Iris pigment epithelial cell (primary cell): ENCODE data around the gene FUT7.

Experiments used
- DNase-seq: peaks from one replicate; pipeline ENCODE4 v3.0.0-alpha.2; 2011; ENCODE audit warnings: low read depth

Gene FUT7

GRCh38 chr9:137018761-137019559 lies 12.9 kb downstream of the FUT7 start:
- DNase-seq = no peak

GRCh38 chr9:137017791-137018497 lies 13.9 kb downstream of the FUT7 start:
- no peak for DNase-seq

- DNase-seq = no peak
Observed at GRCh38 chr9:137017071-137017470, 14.8 kb downstream of the FUT7 start.

GRCh38 chr9:137016436-137016835 lies 15.5 kb downstream of the FUT7 start:
- no peak for DNase-seq

- DNase-seq = no peak
Observed at GRCh38 chr9:137015976-137016375, 15.9 kb downstream of the FUT7 start.

GRCh38 chr9:137015540-137015930 lies 16.4 kb downstream of the FUT7 start:
- no peak for DNase-seq

- no peak for DNase-seq
Observed at GRCh38 chr9:137014776-137015539, 16.9 kb downstream of the FUT7 start.

- DNase-seq = no peak
Observed at GRCh38 chr9:137014166-137014565, 17.7 kb downstream of the FUT7 start.

GRCh38 chr9:137013571-137013940 lies 18.3 kb downstream of the FUT7 start:
- no peak for DNase-seq

- DNase-seq = no peak
Observed at GRCh38 chr9:137012694-137013570, 19.0 kb downstream of the FUT7 start.

GRCh38 chr9:137011907-137012675 lies 19.8 kb downstream of the FUT7 start:
- no peak for DNase-seq

GRCh38 chr9:137011156-137011555 lies 20.7 kb downstream of the FUT7 start:
- no peak for DNase-seq

GRCh38 chr9:137009938-137010732 lies 21.8 kb downstream of the FUT7 start:
- DNase-seq = no peak

- no peak for DNase-seq
Observed at GRCh38 chr9:137009217-137009616, 22.7 kb downstream of the FUT7 start.

- no peak for DNase-seq
Observed at GRCh38 chr9:137008312-137008711, 23.6 kb downstream of the FUT7 start.

GRCh38 chr9:137007816-137008270 lies 24.0 kb downstream of the FUT7 start:
- no peak for DNase-seq

GRCh38 chr9:137007108-137007815 lies 24.6 kb downstream of the FUT7 start:
- DNase-seq = peak; percentile 33

GRCh38 chr9:137006116-137007003 lies 25.5 kb downstream of the FUT7 start:
- no peak for DNase-seq
